ENCODE data around the gene STK38L. TPM values are rescaled to one million over a fixed set of nuclear protein-coding genes. Genes with fewer than 3 reads are reported as not detected.

STK38L gene
- total and polyA plus RNA-seq, 2 experiments from 2014 or later = 16.8 to 19.9 TPM

DNA sequence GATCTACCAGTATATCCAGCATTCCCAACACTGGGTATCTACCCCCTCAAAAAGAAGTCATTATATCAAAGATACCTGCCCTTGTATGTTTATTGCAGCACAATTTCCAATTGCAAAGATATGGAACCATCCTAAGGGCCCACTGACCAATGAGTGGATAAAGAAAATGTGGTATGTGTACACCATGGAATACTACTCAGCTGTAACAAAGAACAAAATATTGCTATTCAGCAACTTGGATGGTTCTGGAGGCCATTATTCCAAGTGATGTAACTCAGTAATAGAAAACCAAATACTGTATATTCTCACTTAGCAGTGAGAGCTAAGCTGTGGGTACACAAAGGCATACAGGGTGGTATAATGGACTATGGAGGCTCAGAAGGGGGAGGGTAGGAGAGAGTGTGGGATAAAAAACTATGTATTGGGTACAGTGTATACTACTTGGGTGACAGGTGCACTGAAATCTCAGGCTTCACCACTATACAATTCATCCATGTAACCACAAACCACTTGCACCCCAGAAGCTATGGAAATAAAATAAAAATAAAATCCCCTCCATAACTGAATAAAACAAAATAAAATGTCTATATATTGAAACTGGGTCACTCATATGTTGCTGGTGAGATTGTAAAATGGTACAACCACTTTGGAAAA lies 34.7 kb upstream of the STK38L start:
- in situ Hi-C loops (cut with MboI) = no loop called here
- H3K79me2 ChIP-seq (ENCODE audit: insufficient read depth) = no peaks in the 10 kb centered on the region
- H3K4me1 ChIP-seq (ENCODE audit: insufficient read depth) = no peaks in the 10 kb centered on the region
- H3K9me3 ChIP-seq (ENCODE audit: low read depth) = no peaks in the 10 kb centered on the region
- TF ChIP-seq EZH2 (IDR thresholded peaks at IDR 0.05; ENCODE audit: insufficient read depth, poor library complexity, severe bottlenecking) = no peak
- no peak for TF ChIP-seq EZH2phosphoT487 (IDR thresholded peaks at IDR 0.05; ENCODE audit: insufficient read depth, low read depth)
- H3K27me3 ChIP-seq (replicated peaks; ENCODE audit: insufficient read depth) = no peaks in the 10 kb centered on the region
- no peaks in the 10 kb centered on the region for H3K36me3 ChIP-seq (ENCODE audit: low read depth)
- no peaks in the 10 kb centered on the region for H3K9me2 ChIP-seq (ENCODE audit: insufficient read depth)
- no peak overlapping the region for H3K4me2 ChIP-seq (ENCODE audit: unreplicated experiment)
- no peaks in the 10 kb centered on the region for H4K20me1 ChIP-seq (ENCODE audit: insufficient read depth)
- no peak for DNase-seq
- H3F3A ChIP-seq (ENCODE audit: insufficient read depth) = no peaks in the 10 kb centered on the region
- H2AFZ ChIP-seq = no peak overlapping the region
- H3K9ac ChIP-seq = no peak overlapping the region
- H3K4me3 ChIP-seq = no peak overlapping the region
- H3K27ac ChIP-seq = no peak overlapping the region

DNA sequence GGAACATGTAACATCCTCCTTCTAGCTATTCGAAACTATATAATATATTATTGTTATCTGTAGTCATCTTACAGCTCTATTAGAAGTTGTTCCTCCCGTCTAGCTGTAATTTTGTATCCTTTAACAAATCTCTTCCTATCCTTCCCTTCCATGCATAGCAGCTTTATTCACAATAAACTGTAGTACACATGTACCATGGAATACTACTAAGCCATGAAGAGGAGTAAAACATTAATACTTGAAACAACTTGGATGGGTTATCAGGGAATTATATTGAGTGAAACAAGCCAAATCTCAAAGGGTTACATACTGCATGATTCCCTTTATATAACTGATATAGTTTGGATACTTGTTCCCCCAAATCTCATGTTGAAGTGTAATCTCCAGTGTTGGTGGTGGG lies 33.9 kb upstream of the STK38L start:
- no peaks in the 10 kb centered on the region for H3K79me2 ChIP-seq (ENCODE audit: insufficient read depth)
- no peaks in the 10 kb centered on the region for H3K27me3 ChIP-seq (replicated peaks; ENCODE audit: insufficient read depth)
- H4K20me1 ChIP-seq (ENCODE audit: insufficient read depth) = no peaks in the 10 kb centered on the region
- DNase-seq = no peak
- H2AFZ ChIP-seq = no peak overlapping the region
- WGBS, 2 experiments (ENCODE audit: low coverage in 1 of 2, low lambda C conversion rate in 2 of 2, missing lambda C conversion rate in 2 of 2) = 56 to 63% methylated on average over 2 of the region's 2 CpGs
- no peaks in the 10 kb centered on the region for H3K9me2 ChIP-seq (ENCODE audit: insufficient read depth)
- in situ Hi-C loops (cut with MboI) = no loop called here
- no peaks in the 10 kb centered on the region for H3K4me1 ChIP-seq (ENCODE audit: insufficient read depth)
- H3K36me3 ChIP-seq (ENCODE audit: low read depth) = no peaks in the 10 kb centered on the region
- no peaks in the 10 kb centered on the region for H3F3A ChIP-seq (ENCODE audit: insufficient read depth)
- no peak overlapping the region for H3K4me2 ChIP-seq (ENCODE audit: unreplicated experiment)
- no peak overlapping the region for H3K9ac ChIP-seq
- TF ChIP-seq EZH2 (IDR thresholded peaks at IDR 0.05; ENCODE audit: insufficient read depth, poor library complexity, severe bottlenecking) = no peak
- TF ChIP-seq EZH2phosphoT487 (IDR thresholded peaks at IDR 0.05; ENCODE audit: insufficient read depth, low read depth) = no peak
- H3K4me3 ChIP-seq = no peak overlapping the region
- no peak overlapping the region for H3K27ac ChIP-seq
- H3K9me3 ChIP-seq (ENCODE audit: low read depth) = no peaks in the 10 kb centered on the region

DNA sequence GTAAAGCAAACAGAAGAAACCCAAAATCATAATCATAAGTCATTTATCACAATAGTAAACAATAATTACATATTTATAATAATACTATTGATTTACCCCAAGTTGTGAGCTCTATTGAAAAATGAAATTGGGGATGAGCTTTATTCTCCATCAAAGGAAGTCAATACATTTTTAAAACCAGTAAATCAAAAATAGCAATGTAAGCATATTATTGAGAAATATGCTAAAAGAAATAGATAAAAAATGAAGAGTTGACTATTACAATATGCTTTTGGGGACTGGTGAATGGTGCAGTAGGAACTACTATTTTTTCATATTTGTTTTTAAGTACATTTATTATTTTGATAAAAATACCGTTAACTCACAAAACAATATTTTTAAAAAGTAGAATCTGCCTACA lies 31.2 kb upstream of the STK38L start:
- Histone ChIP-seq H3K9ac (no peak overlapping the region), H3K9me2 (ENCODE audit: insufficient read depth) (no peaks in the 10 kb centered on the region), H3K4me3 (no peak overlapping the region), H3F3A (ENCODE audit: insufficient read depth) (no peaks in the 10 kb centered on the region), H3K9me3 (ENCODE audit: low read depth) (no peaks in the 10 kb centered on the region), H2AFZ (no peak overlapping the region), H3K36me3 (ENCODE audit: low read depth) (no peaks in the 10 kb centered on the region), H3K79me2 (ENCODE audit: insufficient read depth) (no peaks in the 10 kb centered on the region), H3K4me1 (ENCODE audit: insufficient read depth) (no peaks in the 10 kb centered on the region), H3K4me2 (ENCODE audit: unreplicated experiment) (no peak overlapping the region), H3K27ac (no peak overlapping the region), H4K20me1 (ENCODE audit: insufficient read depth) (no peaks in the 10 kb centered on the region), H3K27me3 (replicated peaks; ENCODE audit: insufficient read depth) (no peaks in the 10 kb centered on the region)
- in situ Hi-C loops (cut with MboI) = no loop called here
- WGBS, 2 experiments (ENCODE audit: low coverage in 1 of 2, low lambda C conversion rate in 2 of 2, missing lambda C conversion rate in 2 of 2) = 88 to 96% methylated on average over 1 of the region's 1 CpG
- no peak for DNase-seq
- TF ChIP-seq EZH2phosphoT487 (IDR thresholded peaks at IDR 0.05; ENCODE audit: insufficient read depth, low read depth) (no peak), EZH2 (IDR thresholded peaks at IDR 0.05; ENCODE audit: insufficient read depth, poor library complexity, severe bottlenecking) (no peak)

DNA sequence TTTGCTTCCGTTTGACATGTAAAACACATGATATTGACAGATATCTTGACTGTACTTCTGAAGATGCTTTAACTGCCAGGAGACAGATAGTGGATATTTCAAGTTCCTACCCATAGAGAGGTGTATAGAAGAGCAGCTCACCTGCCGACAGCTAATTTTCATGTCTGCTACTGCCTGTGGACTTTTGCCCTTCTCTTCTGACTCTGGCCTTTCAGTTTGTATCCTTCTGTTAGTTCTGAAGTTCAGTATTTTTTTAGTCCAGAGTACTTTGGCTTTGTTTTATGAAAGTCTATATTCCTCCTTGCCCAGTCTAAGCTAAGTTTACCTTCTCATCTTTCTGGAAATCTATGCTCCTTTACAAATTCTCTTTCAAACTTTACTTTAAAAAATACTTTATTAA lies 30.8 kb upstream of the STK38L start:
- Histone ChIP-seq H3F3A (ENCODE audit: insufficient read depth) (no peaks in the 10 kb centered on the region), H2AFZ (no peak overlapping the region), H3K36me3 (ENCODE audit: low read depth) (no peaks in the 10 kb centered on the region), H3K27me3 (replicated peaks; ENCODE audit: insufficient read depth) (no peaks in the 10 kb centered on the region), H3K9me2 (ENCODE audit: insufficient read depth) (no peaks in the 10 kb centered on the region), H3K9ac (no peak overlapping the region), H3K79me2 (ENCODE audit: insufficient read depth) (no peaks in the 10 kb centered on the region), H3K4me1 (ENCODE audit: insufficient read depth) (no peaks in the 10 kb centered on the region), H3K27ac (no peak overlapping the region), H3K4me3 (no peak overlapping the region), H4K20me1 (ENCODE audit: insufficient read depth) (no peaks in the 10 kb centered on the region), H3K4me2 (ENCODE audit: unreplicated experiment) (no peak overlapping the region), H3K9me3 (ENCODE audit: low read depth) (no peaks in the 10 kb centered on the region)
- DNase-seq = no peak
- in situ Hi-C loops (cut with MboI) = no loop called here
- TF ChIP-seq EZH2 (IDR thresholded peaks at IDR 0.05; ENCODE audit: insufficient read depth, poor library complexity, severe bottlenecking) (no peak), EZH2phosphoT487 (IDR thresholded peaks at IDR 0.05; ENCODE audit: insufficient read depth, low read depth) (no peak)
- 89 to 90% methylated on average over 2 of the region's 2 CpGs for WGBS, 2 experiments (ENCODE audit: low coverage in 1 of 2, low lambda C conversion rate in 2 of 2, missing lambda C conversion rate in 2 of 2)

Data from GM23248 (cell line).